Erythroblast (primary cell): ENCODE results near the gene ALAS1.

ENCODE experiments used
- GATA1 ChIP-seq: IDR thresholded peaks from 2 replicates; pipeline ENCODE4 v1.6.1; 2011; ENCODE audit warnings: low read depth, mild to moderate bottlenecking, control low read depth, low read length, moderate library complexity
- POLR2A ChIP-seq: IDR thresholded peaks from 2 replicates; pipeline ENCODE4 v1.6.1; 2011; ENCODE audit warnings: mild to moderate bottlenecking, low read length

GRCh38 chr3:52242039-52242438 lies 44.1 kb downstream of the ALAS1 start:
- TF ChIP-seq POLR2A: no peak
- TF ChIP-seq GATA1: no peak
